K562 (cell line): ENCODE data around the gene SELPLG. TPM values are rescaled to one million over a fixed set of nuclear protein-coding genes. Genes with fewer than 3 reads are reported as not detected.

ENCODE experiments used
- ARID2 ChIP-seq: fragments of 450-650 bp; IDR thresholded peaks from 2 replicates; pipeline ENCODE4 v1.6.1; 2017; ENCODE audit warnings: antibody characterized with exemption, mild to moderate bottlenecking
- BACH1 ChIP-seq: fragments of 200-800 bp; sonication (Bioruptor generic); IDR thresholded peaks from 2 replicates; pipeline ENCODE4 v1.6.1; 2016; ENCODE audit warnings: missing genetic modification characterization, missing compliant biosample characterization
- CHCHD3 ChIP-seq: fragments of 250-450 bp; sonication (Bioruptor Pico); IDR thresholded peaks from 2 replicates; pipeline ENCODE4 v2.1.2; 2022; ENCODE audit warnings: mild to moderate bottlenecking
- CHD1 ChIP-seq: fragments of 200-600 bp; sonication (generic); IDR thresholded peaks from one replicate; pipeline ENCODE4 v1.6.1; 2012; ENCODE audit warnings: mild to moderate bottlenecking, moderate library complexity, low read length, inconsistent platforms
- E2F6 ChIP-seq, 2 experiments: IDR thresholded peaks; 2 replicates each; pipeline ENCODE4 v1.6.1; 2011; ENCODE audit warnings: borderline replicate concordance in 1 of 2, control low read depth in 1 of 2, low read depth in 1 of 2, low read length in 1 of 2, mild to moderate bottlenecking in 1 of 2, mixed read lengths in 1 of 2, moderate library complexity in 1 of 2; ENCODE audit not compliant: insufficient read depth in 1 of 2, insufficient read length in 1 of 2, poor library complexity in 1 of 2, severe bottlenecking in 1 of 2; ENCODE audit errors: extremely low read depth in 1 of 2
- ETV5 ChIP-seq: sonication (generic); formaldehyde crosslinking; IDR thresholded peaks from 2 replicates; pipeline ENCODE4 v1.4.0; 2020; ENCODE audit warnings: low read depth, mild to moderate bottlenecking, missing genetic modification reagents
- FOXP1 ChIP-seq: sonication (generic); formaldehyde crosslinking; IDR thresholded peaks from 2 replicates; pipeline ENCODE4 v1.8.0; 2022; ENCODE audit warnings: mild to moderate bottlenecking, missing genetic modification reagents
- GTF2B ChIP-seq: IDR thresholded peaks from 2 replicates; pipeline ENCODE4 v1.6.1; 2011; ENCODE audit not compliant: insufficient read length; ENCODE audit errors: extremely low read depth
- HIVEP1 ChIP-seq: fragments of 250-450 bp; sonication (Bioruptor Pico); IDR thresholded peaks from 2 replicates; pipeline ENCODE4 v1.4.0; 2020; ENCODE audit warnings: mild to moderate bottlenecking
- NCOA2 ChIP-seq, 2 experiments: fragments of 450-650 bp; IDR thresholded peaks; 2 replicates each; pipeline ENCODE4 v1.6.1; 2018; ENCODE audit warnings: mild to moderate bottlenecking in 2 of 2, moderate library complexity in 1 of 2; ENCODE audit not compliant: partially characterized antibody in 2 of 2
- RB1 ChIP-seq: fragments of 450-650 bp; IDR thresholded peaks from 2 replicates; pipeline ENCODE4 v1.6.1; 2017; ENCODE audit warnings: low read depth, mild to moderate bottlenecking
- ZFPM2 ChIP-seq: fragments of 250-450 bp; sonication (Bioruptor Pico); IDR thresholded peaks from 2 replicates; pipeline ENCODE4 v1.5.1; 2022; ENCODE audit warnings: mild to moderate bottlenecking
- ZNF184 ChIP-seq: sonication (generic); formaldehyde crosslinking; IDR thresholded peaks from 2 replicates; pipeline ENCODE4 v1.5.0; 2020; ENCODE audit warnings: missing genetic modification reagents
- ZNF3 ChIP-seq: fragments of 250-450 bp; sonication (Bioruptor Pico); IDR thresholded peaks from 2 replicates; pipeline ENCODE4 v1.5.0; 2021; ENCODE audit warnings: mild to moderate bottlenecking, moderate library complexity
- ZNF561 ChIP-seq: fragments of 450-650 bp; formaldehyde crosslinking; conservative IDR thresholded peaks from 2 replicates; pipeline ENCODE4 v1.4.0; 2020; ENCODE audit warnings: mild to moderate bottlenecking, moderate library complexity
- ZNF740 ChIP-seq, 3 experiments: fragments of 200-800 bp in 1 of 3; sonication (Bioruptor generic) in 1 of 3; sonication (generic) in 1 of 3; formaldehyde crosslinking in 1 of 3; IDR thresholded peaks; 2 replicates each; pipeline versions ENCODE4 v1.6.1 to v1.8.0; 2016 to 2022; ENCODE audit warnings: mild to moderate bottlenecking in 2 of 3, missing compliant biosample characterization in 2 of 3, missing genetic modification characterization in 2 of 3, missing genetic modification reagents in 1 of 3
- ZSCAN32 ChIP-seq: fragments of 450-650 bp; formaldehyde crosslinking; IDR thresholded peaks from 2 replicates; pipeline ENCODE4 v1.4.0; 2020; ENCODE audit warnings: mild to moderate bottlenecking, moderate library complexity
- polyA plus RNA-seq, 8 experiments: library from polyadenylated mRNA; depleted of rRNA in 4 of 8; stranded (reverse) in 5 of 8; unstranded in 3 of 8; fragments of >200 nt; fragmentation: Nextera tagmentation in 2 of 8; fragmentation: Illumina TruSeq in 1 of 8; extraction: Ambion mirVana in 2 of 8; extraction: Trizol in 1 of 8; gene quantifications; 2 replicates each; pipeline versions ENCODE4 v1.2.1 to v1.2.3, GENCODE V29; 2011 to 2014; ENCODE audit warnings: inconsistent platforms in 1 of 8, missing spikeins in 1 of 8
- total RNA-seq, 7 experiments: library from RNA; depleted of rRNA in 6 of 7; stranded (reverse); fragments of >200 nt in 6 of 7; fragmentation: Illumina TruSeq in 2 of 7; extraction: Trizol in 2 of 7; gene quantifications; 2 replicates each; pipeline versions ENCODE4 v1.2.1 to v1.2.3, GENCODE V29; 2011 to 2021; ENCODE audit warnings: low replicate concordance in 1 of 7

The SELPLG gene
- total and polyA plus RNA-seq, 9 of the 15 experiments (the other 6 are each of a cell fraction or from before 2014, with no cell fraction given): 0.22 to 10.2 (median 1.7) TPM

- TF ChIP-seq CHCHD3 (CRISPR knock-in tag) (no peak), ZNF184 (no peak), CHD1 (no peak), GTF2B (no peak), BACH1 (tag) (no peak), ZFPM2 (CRISPR knock-in tag) (no peak), HIVEP1 (no peak), ZSCAN32 (CRISPR knock-in tag) (no peak), ZNF740 (CRISPR knock-in tag; IDR thresholded peaks at IDR 0.05) (no peak), ZNF740 (tag; IDR thresholded peaks at IDR 0.05) (no peak), RB1 (no peak), E2F6 (IDR thresholded peaks at IDR 0.05; ENCODE audit: borderline replicate concordance in 1 of 2, extremely low read depth in 1 of 2, insufficient read depth in 1 of 2, insufficient read length in 1 of 2, low read depth in 1 of 2, low read length in 1 of 2, poor library complexity in 1 of 2, severe bottlenecking in 1 of 2) (no peak), ZNF561 (no peak), NCOA2 (IDR thresholded peaks at IDR 0.05; ENCODE audit: partially characterized antibody in 2 of 2) (no peak), FOXP1 (CRISPR knock-in tag) (no peak), ARID2 (no peak), ETV5 (CRISPR knock-in tag) (no peak), ZNF3 (CRISPR knock-in tag) (no peak)
These were observed 60.4 kb downstream of the SELPLG start (continued) for GRCh38 chr12:108573317-108573716.
